GM12878 (cell line): ENCODE data around the gene NCBP1. TPM values are rescaled to one million over a fixed set of nuclear protein-coding genes. Genes with fewer than 3 reads are reported as not detected.
A peak's percentile ranks its signal among the peaks of the same experiment; 100 is the strongest.

ENCODE experiments used
- CHD2 ChIP-seq: IDR thresholded peaks from 2 replicates; pipeline ENCODE4 v1.6.1; 2011; ENCODE audit warnings: low read depth, low read length, improper control_type of control experiment, borderline replicate concordance
- CREM ChIP-seq: IDR thresholded peaks from 2 replicates; pipeline ENCODE4 v1.6.1; 2014; ENCODE audit warnings: antibody characterized with exemption, low read depth
- FOXK2 ChIP-seq: fragments of 450-650 bp; IDR thresholded peaks from 2 replicates; pipeline ENCODE4 v1.6.1; 2017; ENCODE audit warnings: mild to moderate bottlenecking, moderate library complexity
- IKZF1 ChIP-seq: fragments of 450-650 bp; conservative IDR thresholded peaks from 2 replicates; pipeline ENCODE4 v1.6.1; 2017; ENCODE audit warnings: antibody characterized with exemption, mild to moderate bottlenecking
- JUNB ChIP-seq: IDR thresholded peaks from 2 replicates; pipeline ENCODE4 v1.6.1; 2016; ENCODE audit warnings: antibody characterized with exemption, mild to moderate bottlenecking
- KLF5 ChIP-seq: fragments of 450-650 bp; IDR thresholded peaks from 2 replicates; pipeline ENCODE4 v1.6.1; 2014; ENCODE audit warnings: mild to moderate bottlenecking; ENCODE audit not compliant: partially characterized antibody
- MEF2B ChIP-seq: fragments of 450-650 bp; IDR thresholded peaks from 2 replicates; pipeline ENCODE4 v1.6.1; 2018; ENCODE audit warnings: mild to moderate bottlenecking, moderate library complexity; ENCODE audit not compliant: partially characterized antibody, poor library complexity, severe bottlenecking
- MTA3 ChIP-seq: IDR thresholded peaks from 2 replicates; pipeline ENCODE4 v1.6.1; 2012; ENCODE audit warnings: low read length, inconsistent platforms, borderline replicate concordance
- PBX3 ChIP-seq: IDR thresholded peaks from 2 replicates; pipeline ENCODE4 v1.6.1; 2011; ENCODE audit warnings: mild to moderate bottlenecking, low read depth, low read length, moderate library complexity; ENCODE audit not compliant: insufficient replicate concordance
- RBBP5 ChIP-seq: fragments of 200-600 bp; sonication (generic); conservative IDR thresholded peaks from 2 replicates; pipeline ENCODE4 v1.6.1; 2016
- SKIL ChIP-seq: fragments of 450-650 bp; IDR thresholded peaks from 2 replicates; pipeline ENCODE4 v1.6.1; 2017; ENCODE audit warnings: mild to moderate bottlenecking, low read depth, inconsistent platforms; ENCODE audit not compliant: poor library complexity, severe bottlenecking
- SMC3 ChIP-seq: IDR thresholded peaks from 2 replicates; pipeline ENCODE4 v1.6.1; 2011; ENCODE audit warnings: low read length, improper control_type of control experiment, borderline replicate concordance
- SP1 ChIP-seq: IDR thresholded peaks from one replicate; pipeline ENCODE4 v1.6.1; 2011; ENCODE audit warnings: low read depth, low read length
- SUPT20H ChIP-seq: IDR thresholded peaks from 2 replicates; pipeline ENCODE4 v1.6.1; 2011; ENCODE audit warnings: low read depth, mild to moderate bottlenecking, low read length, moderate library complexity, borderline replicate concordance; ENCODE audit not compliant: control insufficient read depth
- TAF1 ChIP-seq: IDR thresholded peaks from 2 replicates; pipeline ENCODE4 v1.6.1; 2011; ENCODE audit warnings: mild to moderate bottlenecking, low read depth, low read length, borderline replicate concordance
- WRNIP1 ChIP-seq: IDR thresholded peaks from 2 replicates; pipeline ENCODE4 v1.6.1; 2011; ENCODE audit warnings: low read depth, low read length, improper control_type of control experiment, borderline replicate concordance
- ZBTB4 ChIP-seq: fragments of 450-650 bp; formaldehyde crosslinking; IDR thresholded peaks from 2 replicates; pipeline ENCODE4 v1.4.0; 2022; ENCODE audit warnings: mild to moderate bottlenecking, moderate library complexity
- ZNF207 ChIP-seq: fragments of 450-650 bp; IDR thresholded peaks from 2 replicates; pipeline ENCODE4 v1.6.1; 2014; ENCODE audit warnings: antibody characterized with exemption, mild to moderate bottlenecking, borderline replicate concordance
- polyA plus RNA-seq, 11 experiments: library from polyadenylated mRNA; depleted of rRNA in 4 of 11; unstranded in 6 of 11; stranded (reverse) in 5 of 11; fragments of >200 nt; fragmentation: Nextera tagmentation in 4 of 11; fragmentation: Illumina TruSeq in 1 of 11; extraction: Ambion mirVana in 4 of 11; extraction: Trizol in 1 of 11; gene quantifications; 1 replicate in 1 of 11; 2 replicates in 10 of 11; pipeline versions ENCODE4 v1.2.1 to v1.2.3, GENCODE V29; 2011 to 2016; ENCODE audit warnings: inconsistent platforms in 2 of 11, missing spikeins in 2 of 11, low read depth in 1 of 11
- total RNA-seq, 4 experiments: library from RNA; depleted of rRNA in 3 of 4; stranded (reverse); fragments of >200 nt in 3 of 4; fragmentation: Illumina TruSeq in 1 of 4; extraction: Trizol in 1 of 4; gene quantifications; 2 replicates each; pipeline versions ENCODE4 v1.2.1 to v1.2.3, GENCODE V29; 2013 to 2021
- TF ChIP-seq, protein P1 (sequence below): fragments of 450-650 bp; formaldehyde crosslinking; IDR thresholded peaks from 2 replicates; pipeline ENCODE4 v1.4.0; 2020; ENCODE audit warnings: mild to moderate bottlenecking, moderate library complexity

The NCBP1 gene
- total and polyA plus RNA-seq, 10 of the 15 experiments (the other 5 are each of a cell fraction or from before 2014, with no cell fraction given): 14.7 to 70.9 (median 36.0) TPM

GRCh38 chr9:97598461-97599288 lies 34.9 kb upstream of the NCBP1 start (continued):
- TF ChIP-seq PBX3 (no peak), WRNIP1 (no peak), CREM (no peak), SUPT20H (no peak), KLF5 (no peak), TAF1 (no peak), CHD2 (no peak), MTA3 (no peak), ZNF207 (no peak), SKIL (peak; percentile 24), MEF2B (no peak), IKZF1 (no peak), SP1 (no peak), JUNB (no peak), SMC3 (peak; percentile 97), ZBTB4 (no peak), FOXK2 (no peak), RBBP5 (no peak)
- TF ChIP-seq, protein P1, sequence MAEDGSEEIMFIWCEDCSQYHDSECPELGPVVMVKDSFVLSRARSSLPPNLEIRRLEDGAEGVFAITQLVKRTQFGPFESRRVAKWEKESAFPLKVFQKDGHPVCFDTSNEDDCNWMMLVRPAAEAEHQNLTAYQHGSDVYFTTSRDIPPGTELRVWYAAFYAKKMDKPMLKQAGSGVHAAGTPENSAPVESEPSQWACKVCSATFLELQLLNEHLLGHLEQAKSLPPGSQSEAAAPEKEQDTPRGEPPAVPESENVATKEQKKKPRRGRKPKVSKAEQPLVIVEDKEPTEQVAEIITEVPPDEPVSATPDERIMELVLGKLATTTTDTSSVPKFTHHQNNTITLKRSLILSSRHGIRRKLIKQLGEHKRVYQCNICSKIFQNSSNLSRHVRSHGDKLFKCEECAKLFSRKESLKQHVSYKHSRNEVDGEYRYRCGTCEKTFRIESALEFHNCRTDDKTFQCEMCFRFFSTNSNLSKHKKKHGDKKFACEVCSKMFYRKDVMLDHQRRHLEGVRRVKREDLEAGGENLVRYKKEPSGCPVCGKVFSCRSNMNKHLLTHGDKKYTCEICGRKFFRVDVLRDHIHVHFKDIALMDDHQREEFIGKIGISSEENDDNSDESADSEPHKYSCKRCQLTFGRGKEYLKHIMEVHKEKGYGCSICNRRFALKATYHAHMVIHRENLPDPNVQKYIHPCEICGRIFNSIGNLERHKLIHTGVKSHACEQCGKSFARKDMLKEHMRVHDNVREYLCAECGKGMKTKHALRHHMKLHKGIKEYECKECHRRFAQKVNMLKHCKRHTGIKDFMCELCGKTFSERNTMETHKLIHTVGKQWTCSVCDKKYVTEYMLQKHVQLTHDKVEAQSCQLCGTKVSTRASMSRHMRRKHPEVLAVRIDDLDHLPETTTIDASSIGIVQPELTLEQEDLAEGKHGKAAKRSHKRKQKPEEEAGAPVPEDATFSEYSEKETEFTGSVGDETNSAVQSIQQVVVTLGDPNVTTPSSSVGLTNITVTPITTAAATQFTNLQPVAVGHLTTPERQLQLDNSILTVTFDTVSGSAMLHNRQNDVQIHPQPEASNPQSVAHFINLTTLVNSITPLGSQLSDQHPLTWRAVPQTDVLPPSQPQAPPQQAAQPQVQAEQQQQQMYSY (CRISPR knock-in tag): no peak
